ENCODE data around the gene FADS3. TPM values are rescaled to one million over a fixed set of nuclear protein-coding genes. Genes with fewer than 3 reads are reported as not detected.
A peak's percentile ranks its signal among the peaks of the same experiment; 100 is the strongest.

The FADS3 gene
- total and polyA plus RNA-seq, 2 of the 13 experiments (the other 11 are each of a cell fraction or from before 2014, with no cell fraction given) = 13.4 to 23.2 TPM

DNA sequence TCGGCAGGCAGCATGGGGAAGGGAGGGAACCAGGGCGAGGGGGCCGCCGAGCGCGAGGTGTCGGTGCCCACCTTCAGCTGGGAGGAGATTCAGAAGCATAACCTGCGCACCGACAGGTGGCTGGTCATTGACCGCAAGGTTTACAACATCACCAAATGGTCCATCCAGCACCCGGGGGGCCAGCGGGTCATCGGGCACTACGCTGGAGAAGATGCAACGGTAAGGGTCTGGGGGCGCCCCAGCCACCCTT lies 63.0 kb downstream of the FADS3 start (continued):
- TF ChIP-seq, protein P1, sequence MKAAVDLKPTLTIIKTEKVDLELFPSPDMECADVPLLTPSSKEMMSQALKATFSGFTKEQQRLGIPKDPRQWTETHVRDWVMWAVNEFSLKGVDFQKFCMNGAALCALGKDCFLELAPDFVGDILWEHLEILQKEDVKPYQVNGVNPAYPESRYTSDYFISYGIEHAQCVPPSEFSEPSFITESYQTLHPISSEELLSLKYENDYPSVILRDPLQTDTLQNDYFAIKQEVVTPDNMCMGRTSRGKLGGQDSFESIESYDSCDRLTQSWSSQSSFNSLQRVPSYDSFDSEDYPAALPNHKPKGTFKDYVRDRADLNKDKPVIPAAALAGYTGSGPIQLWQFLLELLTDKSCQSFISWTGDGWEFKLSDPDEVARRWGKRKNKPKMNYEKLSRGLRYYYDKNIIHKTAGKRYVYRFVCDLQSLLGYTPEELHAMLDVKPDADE (CRISPR knock-in tag; IDR thresholded peaks at IDR 0.05) = no peak
- no peak for TF ChIP-seq ZFP37 (CRISPR knock-in tag; IDR thresholded peaks at IDR 0.05; ENCODE audit: borderline replicate concordance)
- TF ChIP-seq ZNF230 (CRISPR knock-in tag; IDR thresholded peaks at IDR 0.05) = no peak
- 0 out of 2 replicates have a peak, but pooled peaks have one; percentile 45 for TF ChIP-seq EEA1 (CRISPR knock-in tag; IDR thresholded peaks at IDR 0.05; ENCODE audit: borderline replicate concordance)

- no peaks in the 10 kb centered on the region for H4K20me1 ChIP-seq (ENCODE audit: insufficient read depth, low read length)
- FAIRE-seq (no peak), DNase-seq (ENCODE audit: low spot score) (peak; percentile 55), ATAC-seq (peak; percentile 79)
- peak within 1 kb of the TSS; percentile 78 for H3K9ac ChIP-seq (ENCODE audit: insufficient read depth, low read depth, low read length)
- H2AFZ ChIP-seq (ENCODE audit: low read length) = no peak within 1 kb of the TSS
- H3K79me2 ChIP-seq (ENCODE audit: insufficient read depth, low read length) = peaks cover 33% of the 10 kb centered on the region
- peaks cover 41% of the 10 kb centered on the region for H3K4me1 ChIP-seq (ENCODE audit: insufficient read depth, low read length)
- peak within 1 kb of the TSS; percentile 62 to 91 (median 82) for H3K4me3 ChIP-seq (replicated peaks in 1 of 3; ENCODE audit: insufficient read depth in 1 of 3, low read depth in 2 of 3, low read length in 3 of 3)
- BruUV-seq (replicated peaks) = no TSS peak
- in situ Hi-C loops (cut with HindIII; ENCODE audit: extremely low pct_ligation_motif_present, low pct_unique_long_range_greater_than_20kb) (no loop called here), intact Hi-C loops (cut with micrococcal nuclease; ENCODE audit: unreplicated experiment) (no loop called here)
- POLR2A ChIA-PET = interaction anchor here (1.9 to 2.8 kb wide), 2 partner anchors 11 to 35 kb away, joined by 6 to 49 read pairs; partner anchors contain the start of genes FADS1, FEN1 and TMEM258
- H3K9me3 ChIP-seq (ENCODE audit: low read length) = no peaks in the 10 kb centered on the region
- 22% methylated on average over 31 of the region's 83 CpGs for WGBS (ENCODE audit: low lambda C conversion rate)
- no peaks in the 10 kb centered on the region for H3K36me3 ChIP-seq (replicated peaks in 1 of 2; ENCODE audit: control insufficient read depth in 1 of 2, insufficient read depth in 2 of 2, low read length in 2 of 2)
- peak within 1 kb of the TSS; percentile 74 for H3K27ac ChIP-seq (ENCODE audit: extremely low read length, insufficient read depth, low read length)
- CTCF ChIA-PET (ENCODE audit: low intra/inter-chr PET ratio, low total read pairs) = interaction anchor here (1.8 kb wide), 1 partner anchor 31 kb away, joined by 7 read pairs; no protein-coding TSS in a partner anchor
- H3K27me3 ChIP-seq (ENCODE audit: control insufficient read depth in 1 of 2, insufficient read depth in 2 of 2, low read length in 2 of 2) = no peaks in the 10 kb centered on the region
- peak within 1 kb of the TSS; percentile 86 for H3K4me2 ChIP-seq (ENCODE audit: low read depth, low read length)
- TF ChIP-seq STAT5B (CRISPR knock-in tag; IDR thresholded peaks at IDR 0.05) (no peak), ZMYM4 (CRISPR knock-in tag; IDR thresholded peaks at IDR 0.05) (peak; percentile 59; the same call in 1 of the 2 replicates), TP53 (CRISPR knock-in tag; conservative IDR thresholded peaks at IDR 0.05) (no peak), HMG20B (CRISPR knock-in tag; conservative IDR thresholded peaks at IDR 0.05) (no peak), WIZ (CRISPR knock-in tag; IDR thresholded peaks at IDR 0.05) (no peak), DDIT3 (CRISPR knock-in tag; IDR thresholded peaks at IDR 0.05) (no peak), HES4 (CRISPR knock-in tag; IDR thresholded peaks at IDR 0.05; ENCODE audit: borderline replicate concordance) (no peak), ZNF367 (CRISPR knock-in tag; IDR thresholded peaks at IDR 0.05; ENCODE audit: borderline replicate concordance) (no peak), NFIC (IDR thresholded peaks at IDR 0.05; ENCODE audit: low read length) (no peak), ZNF549 (CRISPR knock-in tag; IDR thresholded peaks at IDR 0.05) (no peak), SRSF1 (optimal IDR thresholded peaks at IDR 0.05; ENCODE audit: low read depth, low read length) (no peak), ZNF782 (CRISPR knock-in tag; IDR thresholded peaks at IDR 0.05; ENCODE audit: borderline replicate concordance) (no peak)
- TF ChIP-seq, protein P2, sequence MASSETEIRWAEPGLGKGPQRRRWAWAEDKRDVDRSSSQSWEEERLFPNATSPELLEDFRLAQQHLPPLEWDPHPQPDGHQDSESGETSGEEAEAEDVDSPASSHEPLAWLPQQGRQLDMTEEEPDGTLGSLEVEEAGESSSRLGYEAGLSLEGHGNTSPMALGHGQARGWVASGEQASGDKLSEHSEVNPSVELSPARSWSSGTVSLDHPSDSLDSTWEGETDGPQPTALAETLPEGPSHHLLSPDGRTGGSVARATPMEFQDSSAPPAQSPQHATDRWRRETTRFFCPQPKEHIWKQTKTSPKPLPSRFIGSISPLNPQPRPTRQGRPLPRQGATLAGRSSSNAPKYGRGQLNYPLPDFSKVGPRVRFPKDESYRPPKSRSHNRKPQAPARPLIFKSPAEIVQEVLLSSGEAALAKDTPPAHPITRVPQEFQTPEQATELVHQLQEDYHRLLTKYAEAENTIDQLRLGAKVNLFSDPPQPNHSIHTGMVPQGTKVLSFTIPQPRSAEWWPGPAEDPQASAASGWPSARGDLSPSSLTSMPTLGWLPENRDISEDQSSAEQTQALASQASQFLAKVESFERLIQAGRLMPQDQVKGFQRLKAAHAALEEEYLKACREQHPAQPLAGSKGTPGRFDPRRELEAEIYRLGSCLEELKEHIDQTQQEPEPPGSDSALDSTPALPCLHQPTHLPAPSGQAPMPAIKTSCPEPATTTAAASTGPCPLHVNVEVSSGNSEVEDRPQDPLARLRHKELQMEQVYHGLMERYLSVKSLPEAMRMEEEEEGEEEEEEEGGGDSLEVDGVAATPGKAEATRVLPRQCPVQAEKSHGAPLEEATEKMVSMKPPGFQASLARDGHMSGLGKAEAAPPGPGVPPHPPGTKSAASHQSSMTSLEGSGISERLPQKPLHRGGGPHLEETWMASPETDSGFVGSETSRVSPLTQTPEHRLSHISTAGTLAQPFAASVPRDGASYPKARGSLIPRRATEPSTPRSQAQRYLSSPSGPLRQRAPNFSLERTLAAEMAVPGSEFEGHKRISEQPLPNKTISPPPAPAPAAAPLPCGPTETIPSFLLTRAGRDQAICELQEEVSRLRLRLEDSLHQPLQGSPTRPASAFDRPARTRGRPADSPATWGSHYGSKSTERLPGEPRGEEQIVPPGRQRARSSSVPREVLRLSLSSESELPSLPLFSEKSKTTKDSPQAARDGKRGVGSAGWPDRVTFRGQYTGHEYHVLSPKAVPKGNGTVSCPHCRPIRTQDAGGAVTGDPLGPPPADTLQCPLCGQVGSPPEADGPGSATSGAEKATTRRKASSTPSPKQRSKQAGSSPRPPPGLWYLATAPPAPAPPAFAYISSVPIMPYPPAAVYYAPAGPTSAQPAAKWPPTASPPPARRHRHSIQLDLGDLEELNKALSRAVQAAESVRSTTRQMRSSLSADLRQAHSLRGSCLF (CRISPR knock-in tag; IDR thresholded peaks at IDR 0.05; ENCODE audit: borderline replicate concordance) = no peak
Observed at GRCh38 chr11:61827571-61828378, 63.6 kb downstream of the FADS3 start, which contains the start of gene FADS2. Gene FADS2, plus strand, starts transcription at chr11:61828300. Its CDS starts 91 bp downstream, at chr11:61828391.
